GM19324 (cell line): Measurements from ENCODE around the gene FXR2.

ENCODE experiments used
- ATAC-seq: cut with Tn5 transposase; IDR thresholded peaks from one replicate; pipeline ENCODE4 v1.9.1; 2021; ENCODE audit warnings: mild to moderate bottlenecking, moderate library complexity; ENCODE audit not compliant: unreplicated experiment, low FRiP score

The FXR2 gene

DNA sequence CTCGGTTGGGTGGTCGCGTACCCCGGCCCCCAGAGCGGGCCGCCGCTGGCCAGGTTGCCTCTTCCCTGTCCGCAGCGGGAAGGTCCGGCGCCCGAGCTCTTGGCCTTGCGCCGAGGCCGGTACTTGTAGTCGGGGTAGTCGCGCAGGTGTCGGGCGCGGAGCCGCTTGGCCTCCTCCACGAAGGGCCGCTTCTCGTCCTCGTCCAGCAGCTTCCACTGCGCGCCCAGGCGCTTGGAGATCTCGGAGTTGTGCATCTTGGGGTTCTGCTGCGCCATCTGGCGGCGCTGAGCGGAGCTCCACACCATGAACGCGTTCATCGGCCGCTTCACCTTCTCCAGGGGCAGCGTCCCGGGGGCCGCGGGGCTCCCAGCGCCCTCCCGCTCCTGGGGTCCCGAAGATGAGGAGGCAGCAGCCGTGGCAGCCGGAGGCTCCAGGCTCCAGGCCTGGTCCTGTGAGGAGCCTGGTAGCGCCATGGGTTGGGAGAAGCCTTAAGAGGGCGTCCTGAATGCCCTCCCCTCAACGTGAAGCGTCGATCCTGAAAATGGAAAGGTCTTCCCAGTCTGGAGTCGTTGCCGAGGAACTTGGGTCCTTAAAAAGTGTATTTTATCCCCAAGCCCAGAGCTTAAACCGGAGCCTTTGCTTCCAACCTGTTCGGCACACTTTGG, 25.4 kb downstream of the FXR2 start:
- no peak for ATAC-seq

DNA sequence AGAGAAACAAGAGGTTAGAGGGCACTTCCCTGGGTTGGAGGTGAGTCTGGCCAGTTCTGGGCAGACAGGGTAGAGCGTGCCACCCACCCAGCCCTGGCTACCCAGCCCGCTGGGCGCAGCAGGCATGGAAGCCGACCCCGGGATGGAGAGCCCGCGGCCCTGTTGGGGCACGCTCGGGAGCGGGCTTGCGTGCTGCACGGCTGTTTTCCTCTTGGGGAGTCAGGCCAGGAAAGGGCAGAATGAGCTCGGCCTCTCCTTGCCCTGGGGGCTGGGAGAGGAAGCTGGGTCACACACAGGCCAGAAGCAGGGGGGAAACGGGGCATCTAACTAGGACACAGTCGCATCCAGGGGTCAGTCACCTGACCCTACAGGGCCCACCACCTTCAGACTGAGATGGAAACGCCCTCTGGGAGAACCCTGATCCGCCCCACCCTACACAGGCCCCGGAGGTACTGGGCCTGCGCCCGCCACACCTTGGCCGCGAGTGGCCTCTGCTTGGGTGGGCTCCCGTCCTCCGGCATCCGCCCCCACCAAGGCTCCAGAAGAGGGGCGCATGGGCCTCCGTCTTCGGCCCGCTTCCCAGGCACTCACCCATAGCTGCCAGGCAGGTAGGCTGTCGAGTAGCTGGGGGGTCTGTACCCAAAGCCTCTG, 26.0 kb downstream of the FXR2 start:
- ATAC-seq, result no peak

DNA sequence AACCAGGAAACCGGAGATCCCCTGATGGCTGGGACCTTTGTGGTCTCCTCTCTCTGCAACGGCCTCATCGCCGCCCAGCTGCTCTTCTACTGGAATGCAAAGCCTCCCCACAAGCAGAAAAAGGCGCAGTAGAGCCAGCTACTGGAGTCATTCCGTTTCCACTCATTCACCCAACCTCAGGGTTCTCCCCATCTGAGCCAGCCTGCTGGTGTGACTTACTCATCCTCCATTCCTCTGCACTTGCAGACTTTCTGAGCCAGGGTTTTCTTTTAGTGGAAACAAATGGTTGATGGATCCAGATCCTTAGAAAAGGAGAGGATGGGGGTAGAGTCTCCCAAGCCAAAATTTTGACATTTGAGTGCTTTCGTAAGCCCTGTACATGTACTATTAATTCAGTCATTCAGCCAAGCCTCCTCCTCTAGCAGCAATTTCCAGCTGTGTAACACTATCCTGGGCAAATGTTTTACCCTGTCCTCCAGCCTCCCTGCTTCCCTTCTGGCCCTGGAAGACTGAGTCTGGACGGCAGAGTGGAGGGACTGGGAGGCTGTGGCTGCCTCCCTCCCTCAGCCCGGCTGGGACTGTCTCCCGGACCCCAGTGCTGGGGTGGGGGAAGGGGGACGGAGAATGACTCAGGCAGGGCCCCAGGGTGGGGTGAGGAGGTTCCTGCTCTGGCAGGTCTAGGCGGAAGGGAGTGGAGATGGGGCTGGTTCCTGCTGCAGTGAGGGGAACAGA, 27.1 kb downstream of the FXR2 start:
- no peak for ATAC-seq

DNA sequence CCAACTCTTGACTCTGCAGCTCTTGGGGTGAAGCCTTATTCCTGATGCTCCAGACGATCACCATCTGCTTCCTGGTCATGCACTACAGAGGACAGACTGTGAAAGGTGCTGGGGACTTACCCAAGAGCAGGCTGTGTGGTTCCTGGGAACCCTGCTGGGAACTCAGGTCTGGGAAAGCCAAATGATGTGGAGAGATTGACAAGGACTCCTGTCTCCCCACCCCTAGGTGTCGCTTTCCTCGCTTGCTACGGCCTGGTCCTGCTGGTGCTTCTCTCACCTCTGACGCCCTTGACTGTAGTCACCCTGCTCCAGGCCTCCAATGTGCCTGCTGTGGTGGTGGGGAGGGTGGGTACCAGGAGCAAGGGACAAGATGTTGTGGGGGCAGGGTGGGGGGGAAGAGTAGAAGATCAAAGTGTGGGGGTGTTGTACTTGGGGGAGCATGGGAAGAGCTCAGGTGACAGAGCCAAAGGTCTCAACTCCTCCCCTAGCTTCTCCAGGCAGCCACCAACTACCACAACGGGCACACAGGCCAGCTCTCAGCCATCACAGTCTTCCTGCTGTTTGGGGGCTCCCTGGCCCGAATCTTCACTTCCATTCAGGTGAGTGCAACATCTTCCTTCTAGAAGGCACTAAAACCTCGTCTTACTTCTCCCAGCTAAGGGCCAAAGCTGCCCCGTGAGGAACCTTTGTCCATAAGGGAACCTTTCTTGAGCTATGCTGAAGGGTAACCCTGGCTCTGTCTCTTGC, 27.9 kb downstream of the FXR2 start:
- no peak for ATAC-seq

DNA sequence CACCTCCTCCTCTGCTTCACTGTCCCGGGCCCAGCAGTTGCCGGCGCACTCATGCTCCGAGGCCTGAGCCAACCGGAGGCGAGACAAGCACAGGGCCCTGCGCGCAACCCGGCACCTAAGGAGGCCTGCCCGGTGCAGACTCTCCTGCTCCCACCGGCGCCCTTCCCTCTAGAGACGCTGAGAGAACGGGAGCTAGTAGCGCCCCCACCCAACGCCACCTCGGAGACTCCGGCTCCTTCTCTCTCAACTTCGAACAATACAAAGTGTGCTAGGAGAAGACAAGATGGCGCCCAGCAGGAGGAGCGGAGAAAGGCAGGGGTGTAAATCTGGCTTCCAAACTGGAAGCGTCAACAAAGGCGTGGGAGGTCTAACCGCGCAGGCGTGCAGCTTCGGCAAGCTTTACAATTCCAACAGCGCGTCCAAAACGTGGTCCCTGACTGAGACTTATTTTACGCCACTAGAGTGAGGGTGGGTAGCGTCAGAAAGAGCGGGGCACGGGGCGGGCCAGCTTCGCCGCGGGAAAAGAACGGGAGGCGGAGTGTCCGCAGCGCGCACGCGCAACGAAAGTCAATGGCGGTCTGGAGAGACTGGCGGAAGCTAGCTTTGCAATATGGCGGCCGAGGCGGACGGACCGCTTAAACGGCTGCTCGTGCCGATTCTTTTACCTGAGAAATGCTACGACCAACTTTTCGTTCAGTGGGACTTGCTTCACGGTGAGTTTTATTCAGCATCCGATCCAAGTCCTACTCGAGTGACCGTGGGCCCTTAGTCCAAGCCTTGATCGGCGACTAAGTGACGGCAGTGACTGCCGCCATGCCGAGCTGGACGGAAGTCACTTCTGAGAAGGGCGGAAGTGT, 31.2 kb downstream of the FXR2 start, which contains the start of gene MPDU1:
MPDU1 (plus strand) TSS at position 600 of the 857 bp plus-strand sequence; CDS start at position 611, 11 bp downstream.
- peak; percentile 86 for ATAC-seq

DNA sequence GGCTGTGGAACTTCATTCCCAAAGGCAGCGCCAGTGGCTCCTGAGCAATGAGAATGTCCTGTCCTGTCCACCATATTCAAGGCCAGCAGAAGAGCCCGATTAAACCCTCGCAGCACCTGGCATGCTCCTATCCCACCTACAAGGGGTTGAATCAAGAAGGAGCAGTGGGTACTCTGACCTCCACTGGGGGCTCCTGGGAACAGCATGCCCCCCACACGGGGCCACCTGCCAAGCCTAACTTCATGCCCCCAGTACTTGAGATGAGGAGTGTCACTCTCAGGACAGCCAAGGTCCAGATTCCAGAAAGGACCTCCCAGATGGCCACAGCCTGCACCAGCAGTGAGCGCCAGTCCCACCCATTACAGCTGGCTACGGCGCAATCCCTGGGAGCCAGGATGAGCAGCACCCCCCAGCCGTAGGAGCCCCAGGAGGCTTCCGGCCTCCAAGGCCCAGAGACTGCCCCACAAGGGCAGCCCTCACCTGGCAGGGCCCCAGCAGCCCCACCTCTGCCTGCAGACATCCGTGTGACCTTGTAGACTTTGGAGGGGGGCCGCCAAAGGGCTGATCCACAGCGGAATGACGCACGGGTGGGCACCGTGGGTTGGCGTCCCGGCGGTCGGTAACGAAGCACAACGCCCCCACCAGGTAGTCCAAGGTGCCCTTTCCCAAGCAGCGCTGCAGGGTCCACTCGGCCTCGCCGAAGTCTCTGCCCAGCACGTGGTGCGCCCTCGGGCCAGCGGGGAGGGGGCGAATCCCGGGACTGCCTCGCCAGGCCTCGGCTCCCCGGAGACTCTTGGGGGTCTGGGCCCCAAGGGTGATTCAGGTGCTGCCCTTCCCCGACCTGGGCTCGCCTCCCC, 32.1 kb downstream of the FXR2 start:
- ATAC-seq, result no peak

DNA sequence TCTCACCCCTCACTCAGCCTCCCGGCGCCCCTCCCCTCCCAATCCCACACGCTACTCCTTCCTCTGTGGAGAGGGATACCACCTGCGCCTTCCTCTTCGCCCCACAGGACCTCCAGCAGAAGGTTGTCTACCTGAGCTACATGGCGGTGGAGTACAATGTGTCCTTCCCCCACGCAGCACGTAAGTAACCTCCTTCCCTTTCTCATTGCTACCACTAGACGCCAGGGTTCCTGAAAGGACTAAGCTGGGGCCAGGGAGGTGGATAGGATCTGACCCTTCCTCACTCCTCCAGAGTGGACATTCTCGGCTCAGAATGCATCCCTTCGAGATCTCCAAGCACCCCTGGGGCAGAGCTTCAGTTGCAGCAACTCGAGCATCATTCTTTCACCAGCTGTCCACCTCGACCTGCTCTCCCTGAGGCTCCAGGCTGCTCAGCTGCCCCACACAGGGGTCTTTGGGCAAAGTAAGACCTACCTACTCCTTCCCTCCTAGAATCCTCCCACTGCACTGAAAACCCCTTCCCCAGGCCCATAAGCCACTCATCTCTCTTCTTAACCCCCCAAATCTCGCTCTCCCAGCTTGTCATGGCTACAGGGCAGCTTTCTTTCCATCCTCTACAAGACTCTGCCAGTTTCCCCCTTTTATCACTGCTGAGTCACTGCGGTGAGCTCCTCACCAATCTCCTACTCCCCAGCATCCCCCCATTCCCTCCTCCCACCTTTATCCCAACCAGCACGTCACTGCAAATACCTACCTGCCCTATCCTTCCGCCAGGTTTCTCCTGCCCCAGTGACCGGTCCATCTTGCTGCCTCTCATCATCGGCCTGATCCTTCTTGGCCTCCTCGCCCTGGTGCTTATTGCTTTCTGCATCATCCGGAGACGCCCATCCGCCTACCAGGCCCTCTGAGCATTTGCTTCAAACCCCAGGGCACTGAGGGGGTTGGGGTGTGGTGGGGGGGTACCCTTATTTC, 33.8 kb downstream of the FXR2 start:
- ATAC-seq, result no peak

DNA sequence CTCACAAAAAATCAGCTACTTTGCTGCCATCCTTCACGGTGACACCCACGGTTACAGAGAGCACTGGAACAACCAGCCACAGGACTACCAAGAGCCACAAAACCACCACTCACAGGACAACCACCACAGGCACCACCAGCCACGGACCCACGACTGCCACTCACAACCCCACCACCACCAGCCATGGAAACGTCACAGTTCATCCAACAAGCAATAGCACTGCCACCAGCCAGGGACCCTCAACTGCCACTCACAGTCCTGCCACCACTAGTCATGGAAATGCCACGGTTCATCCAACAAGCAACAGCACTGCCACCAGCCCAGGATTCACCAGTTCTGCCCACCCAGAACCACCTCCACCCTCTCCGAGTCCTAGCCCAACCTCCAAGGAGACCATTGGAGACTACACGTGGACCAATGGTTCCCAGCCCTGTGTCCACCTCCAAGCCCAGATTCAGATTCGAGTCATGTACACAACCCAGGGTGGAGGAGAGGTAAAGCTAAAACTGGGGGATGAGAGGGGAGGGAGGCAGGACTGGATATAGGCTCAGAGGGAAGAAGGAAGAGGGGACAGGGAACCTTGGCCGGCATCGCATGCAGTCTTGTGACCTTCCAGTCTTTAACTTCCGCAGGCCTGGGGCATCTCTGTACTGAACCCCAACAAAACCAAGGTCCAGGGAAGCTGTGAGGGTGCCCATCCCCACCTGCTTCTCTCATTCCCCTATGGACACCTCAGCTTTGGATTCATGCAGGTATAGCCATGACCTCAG, 34.7 kb downstream of the FXR2 start:
- no peak for ATAC-seq

DNA sequence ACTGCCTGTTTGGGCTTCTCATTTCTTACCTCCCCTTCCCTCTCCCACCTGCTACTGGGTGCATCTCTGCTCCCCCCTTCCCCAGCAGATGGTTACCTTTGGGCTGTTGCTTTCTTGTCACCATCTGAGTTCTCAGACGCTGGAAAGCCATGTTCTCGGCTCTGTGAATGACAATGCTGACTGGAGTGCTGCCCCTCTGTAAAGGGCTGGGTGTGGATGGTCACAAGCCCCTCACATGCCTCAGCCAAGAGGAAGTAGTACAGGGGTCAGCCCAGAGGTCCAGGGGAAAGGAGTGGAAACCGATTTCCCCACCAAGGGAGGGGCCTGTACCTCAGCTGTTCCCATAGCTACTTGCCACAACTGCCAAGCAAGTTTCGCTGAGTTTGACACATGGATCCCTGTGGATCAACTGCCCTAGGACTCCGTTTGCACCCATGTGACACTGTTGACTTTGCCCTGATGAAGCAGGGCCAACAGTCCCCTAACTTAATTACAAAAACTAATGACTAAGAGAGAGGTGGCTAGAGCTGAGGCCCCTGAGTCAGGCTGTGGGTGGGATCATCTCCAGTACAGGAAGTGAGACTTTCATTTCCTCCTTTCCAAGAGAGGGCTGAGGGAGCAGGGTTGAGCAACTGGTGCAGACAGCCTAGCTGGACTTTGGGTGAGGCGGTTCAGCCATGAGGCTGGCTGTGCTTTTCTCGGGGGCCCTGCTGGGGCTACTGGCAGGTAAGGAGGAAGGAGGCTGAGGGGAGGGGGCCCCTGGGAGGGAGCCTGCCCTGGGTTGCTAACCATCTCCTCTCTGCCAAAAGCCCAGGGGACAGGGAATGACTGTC, 35.5 kb downstream of the FXR2 start, which contains the start of gene CD68:
CD68 (plus strand) TSS at position 638 of the 833 bp plus-strand sequence; CDS start at position 678, 40 bp downstream.
- no peak for ATAC-seq

DNA sequence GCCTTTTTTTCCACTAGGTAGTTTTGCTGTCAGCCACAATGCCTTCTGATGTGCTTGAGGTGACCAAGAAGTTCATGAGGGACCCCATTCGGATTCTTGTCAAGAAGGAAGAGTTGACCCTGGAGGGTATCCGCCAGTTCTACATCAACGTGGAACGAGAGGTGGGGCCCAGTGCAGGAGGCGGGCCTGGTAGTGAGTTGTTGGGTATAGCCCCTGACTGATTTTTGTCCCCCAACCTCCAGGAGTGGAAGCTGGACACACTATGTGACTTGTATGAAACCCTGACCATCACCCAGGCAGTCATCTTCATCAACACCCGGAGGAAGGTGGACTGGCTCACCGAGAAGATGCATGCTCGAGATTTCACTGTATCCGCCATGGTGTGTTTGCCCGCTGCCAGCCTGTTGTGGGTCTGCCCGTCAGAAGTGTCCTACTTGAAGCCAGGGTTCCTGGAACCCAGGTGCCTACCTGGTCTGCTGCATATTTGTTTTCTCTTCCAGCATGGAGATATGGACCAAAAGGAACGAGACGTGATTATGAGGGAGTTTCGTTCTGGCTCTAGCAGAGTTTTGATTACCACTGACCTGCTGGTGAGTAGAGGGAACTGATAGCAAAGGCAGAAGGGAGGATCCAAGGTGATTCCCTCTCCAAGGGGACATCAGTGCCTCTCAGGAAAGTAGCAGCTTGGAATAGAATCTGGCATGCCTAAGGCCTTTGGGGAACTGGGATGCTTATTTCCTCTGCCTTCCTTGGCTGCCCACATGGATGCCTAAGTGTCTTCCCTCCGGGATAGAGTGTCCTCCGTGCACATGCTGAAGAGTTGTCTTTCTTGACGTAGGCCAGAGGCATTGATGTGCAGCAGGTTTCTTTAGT, 37.1 kb downstream of the FXR2 start:
- ATAC-seq, result no peak

DNA sequence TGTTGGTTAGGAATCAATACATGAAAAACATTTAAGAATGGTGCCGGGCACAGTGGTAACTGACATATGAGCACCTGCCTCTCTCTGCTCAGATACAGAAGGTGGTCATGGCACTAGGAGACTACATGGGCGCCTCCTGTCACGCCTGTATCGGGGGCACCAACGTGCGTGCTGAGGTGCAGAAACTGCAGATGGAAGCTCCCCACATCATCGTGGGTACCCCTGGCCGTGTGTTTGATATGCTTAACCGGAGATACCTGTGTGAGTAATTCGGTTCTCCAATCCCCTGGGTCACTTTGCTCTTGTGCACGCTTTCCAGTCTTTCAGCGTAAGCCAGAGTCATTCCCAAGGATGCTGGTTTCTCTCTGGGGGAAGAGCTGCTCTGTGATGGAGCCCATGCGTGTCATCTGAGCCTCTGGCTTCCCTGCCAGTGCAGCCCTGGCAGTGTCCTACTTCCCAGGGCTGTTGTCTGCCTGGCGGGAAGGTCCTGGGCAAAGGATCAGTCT, 38.2 kb downstream of the FXR2 start:
- no peak for ATAC-seq

DNA sequence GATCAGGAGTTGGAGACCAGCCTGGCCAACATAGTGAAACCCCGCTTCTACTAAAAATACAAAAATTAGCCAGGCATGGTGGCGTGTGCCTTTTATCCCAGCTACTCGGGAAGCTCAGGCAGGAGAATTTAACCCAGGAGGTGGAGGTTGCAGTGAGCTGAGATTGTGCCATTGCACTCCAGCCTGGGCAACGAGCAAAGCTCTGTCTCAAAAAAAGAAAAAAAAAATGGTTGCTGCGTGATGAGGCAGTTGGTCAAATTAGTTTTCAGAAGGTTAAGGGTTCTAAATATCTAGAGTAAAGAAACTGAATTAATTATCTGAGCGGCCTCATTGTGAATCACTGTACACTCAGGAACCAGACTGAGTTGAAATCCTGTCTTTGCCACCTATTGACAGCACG, 38.7 kb downstream of the FXR2 start:
- ATAC-seq, result no peak

DNA sequence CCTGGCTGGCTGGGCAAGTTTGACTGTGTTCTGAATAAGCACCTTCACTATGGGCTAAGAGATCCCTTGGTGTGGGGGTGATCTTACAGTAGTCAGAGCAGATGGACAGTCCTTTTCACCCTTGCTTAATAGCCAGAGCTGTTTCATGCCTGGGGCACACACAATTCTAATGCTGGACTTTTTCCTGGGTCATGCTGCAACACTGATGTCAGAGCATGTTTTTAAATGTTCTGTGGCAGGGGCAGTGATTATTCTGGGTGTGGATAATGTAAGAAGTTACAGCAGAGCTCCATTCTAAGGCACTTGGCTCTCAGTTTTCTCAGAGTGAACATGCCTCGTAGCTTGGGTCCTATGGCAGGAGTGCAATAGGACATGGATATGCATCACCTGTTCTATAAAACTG, 39.2 kb downstream of the FXR2 start:
- ATAC-seq, result no peak

DNA sequence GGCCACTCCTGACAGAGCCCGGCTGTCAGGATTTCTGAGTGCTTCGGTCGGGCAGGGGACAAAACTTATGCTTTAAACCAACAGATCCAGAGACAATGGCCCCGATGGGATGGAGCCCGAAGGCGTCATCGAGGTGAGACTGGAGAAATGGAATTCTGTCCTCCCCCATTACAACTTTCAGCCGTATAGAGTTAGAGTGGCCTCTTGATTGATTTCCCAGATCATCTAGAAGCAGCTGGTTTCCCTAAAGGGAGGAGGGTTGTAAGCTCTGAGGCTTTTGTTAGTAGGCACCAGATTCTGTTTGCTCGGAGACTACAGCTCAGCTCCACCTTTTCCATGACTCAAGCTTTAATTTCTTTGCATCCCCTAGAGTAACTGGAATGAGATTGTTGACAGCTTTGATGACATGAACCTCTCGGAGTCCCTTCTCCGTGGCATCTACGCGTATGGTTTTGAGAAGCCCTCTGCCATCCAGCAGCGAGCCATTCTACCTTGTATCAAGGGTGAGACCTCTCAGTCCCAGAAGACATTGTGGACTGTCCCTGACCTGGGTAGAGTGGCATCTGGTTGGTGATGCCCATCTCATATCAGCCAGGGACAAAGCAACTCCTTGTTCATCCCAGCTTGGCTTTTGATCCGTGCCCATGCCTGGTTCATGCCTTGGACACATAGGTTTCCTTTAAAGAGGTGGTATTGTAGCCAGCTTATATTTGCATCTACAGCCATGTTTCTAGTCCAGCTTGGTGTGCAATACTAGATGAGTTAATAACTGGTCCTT, 40.3 kb downstream of the FXR2 start:
- no peak for ATAC-seq
